CD4-positive, alpha-beta T cell treated with Interleukin-21 for 1 hour (primary cell): Measurements from ENCODE around the gene WASHC4.

ENCODE experiments used
- DNase-seq: peaks from one replicate; pipeline ENCODE4 v3.0.0-alpha.2; 2020

Gene WASHC4

GRCh38 chr12:105214670-105215375, 107.3 kb downstream of the WASHC4 start:
- no peak for DNase-seq

- DNase-seq, result no peak
Measured at GRCh38 chr12:105218434-105218833, 110.9 kb downstream of the WASHC4 start.
